Natural killer cell (primary cell): ENCODE results near the gene DMRT1. TPM values are rescaled to one million over a fixed set of nuclear protein-coding genes. Genes with fewer than 3 reads are reported as not detected.
"Not testable (repeated sequence)": the region's sequence is repeated elsewhere in the genome, so short reads cannot be mapped to it uniquely, and the experiment has no call there.

Source experiments
- ATAC-seq, 3 donors: fragments of 150-1000 bp in 2 of 3; fragments of 200-7000 bp in 1 of 3; cut with Tn5 transposase; 1 replicate in 1 of 3; 2 replicates in 2 of 3; pipeline ENCODE4 v1.10.0; 2021; ENCODE audit warnings: mild to moderate bottlenecking in 2 of 3, moderate library complexity in 2 of 3
- DNase-seq, 2 donors: peaks; one replicate each; pipeline versions ENCODE4 v3.0.0 to v3.0.0-alpha.2; 2013 to 2021; ENCODE audit warnings: mixed read lengths in 1 of 2
- H3K27ac ChIP-seq: one replicate; pipeline ENCODE4 v1.5.1; 2013; ENCODE audit warnings: mild to moderate bottlenecking, low read length
- H3K27me3 ChIP-seq: one replicate; pipeline ENCODE4 v1.6.1; 2013; ENCODE audit warnings: low read length; ENCODE audit not compliant: control insufficient read depth, insufficient read depth
- H3K36me3 ChIP-seq: one replicate; pipeline ENCODE4 v1.6.1; 2013; ENCODE audit warnings: low read length; ENCODE audit not compliant: control insufficient read depth, insufficient read depth
- H3K4me1 ChIP-seq: one replicate; pipeline ENCODE4 v1.6.1; 2013; ENCODE audit warnings: low read length; ENCODE audit not compliant: control insufficient read depth, insufficient read depth
- H3K4me3 ChIP-seq: one replicate; pipeline ENCODE4 v1.5.1; 2013; ENCODE audit warnings: low read length
- H3K9me3 ChIP-seq: one replicate; pipeline ENCODE4 v1.6.1; 2013; ENCODE audit warnings: low read length; ENCODE audit not compliant: control insufficient read depth, insufficient read depth
- H3K27ac Mint-ChIP-seq, 2 donors: one replicate each; pipeline ENCODE4 v1.8.0; 2022; ENCODE audit warnings: mild to moderate bottlenecking in 2 of 2, mixed read lengths in 2 of 2, moderate library complexity in 1 of 2
- H3K27me3 Mint-ChIP-seq, 2 donors: one replicate each; pipeline ENCODE4 v1.8.0; 2022; ENCODE audit warnings: low read depth in 2 of 2, mixed read lengths in 2 of 2
- H3K36me3 Mint-ChIP-seq: one replicate; pipeline ENCODE4 v1.8.0; 2022; ENCODE audit warnings: mixed read lengths
- H3K4me1 Mint-ChIP-seq, 2 donors: one replicate each; pipeline ENCODE4 v1.8.0; 2022; ENCODE audit warnings: mixed read lengths in 2 of 2
- H3K4me3 Mint-ChIP-seq: one replicate; pipeline ENCODE4 v1.8.0; 2022; ENCODE audit warnings: mild to moderate bottlenecking, moderate library complexity, mixed read lengths
- H3K9me3 Mint-ChIP-seq, 2 donors: one replicate each; pipeline ENCODE4 v1.8.0; 2022; ENCODE audit warnings: mixed read lengths in 2 of 2
- CTCF ChIP-seq: fragments of 200-600 bp; IDR thresholded peaks from one replicate; pipeline ENCODE4 v1.8.0; 2022; ENCODE audit warnings: antibody characterized with exemption
- WGBS: methylation state at CpG from one replicate; pipeline ENCODE4 v1.1.7; 2013; ENCODE audit warnings: missing lambda C conversion rate; ENCODE audit not compliant: insufficient coverage; 5-methylcytosine and 5-hydroxymethylcytosine counted together
- intact Hi-C: fragments of 100-400 bp; cut with micrococcal nuclease; formaldehyde crosslinking; loops from one replicate; pipeline ENCODE4 v1.14.2; 2022
- total RNA-seq, 4 donors: library from RNA; stranded (reverse); fragments of 120-200 nt in 1 of 4; gene quantifications; one replicate each; pipeline versions ENCODE4 v1.2.3 to v1.2.4, GENCODE V29; 2013 to 2022

The DMRT1 gene
- total RNA-seq, 3 donors from 2014 or later (not counting 1 experiment from before 2014, with no cell fraction given): not detected

GRCh38 chr9:849431-849830, 7.9 kb downstream of the DMRT1 start:
- Histone ChIP-seq H3K4me3 (no peak overlapping the region), H3K27ac (no peak overlapping the region), H3K4me1 (no peaks in the 10 kb centered on the region), H3K27me3 (peaks cover 16% of the 10 kb centered on the region), H3K36me3 (no peaks in the 10 kb centered on the region), H3K9me3 (no peaks in the 10 kb centered on the region)
- peaks cover 23 to 33% of the 10 kb centered on the region in 2 donors for H3K27me3 Mint-ChIP-seq
- no peak overlapping the region for H3K4me3 Mint-ChIP-seq
- no peaks in the 10 kb centered on the region for H3K4me1 Mint-ChIP-seq
- H3K36me3 Mint-ChIP-seq: no peaks in the 10 kb centered on the region
- no peaks in the 10 kb centered on the region for H3K9me3 Mint-ChIP-seq
- intact Hi-C loops: no loop called here
- H3K27ac Mint-ChIP-seq: no peak overlapping the region
- DNase-seq (no peak), ATAC-seq (no peak)
- TF ChIP-seq CTCF: no peak
- WGBS: 69% methylated on average over 5 of the region's 5 CpGs

- 65% methylated on average over 4 of the region's 4 CpGs for WGBS
- no peaks in the 10 kb centered on the region for H3K9me3 ChIP-seq
- H3K27ac Mint-ChIP-seq: no peak overlapping the region
Observed at GRCh38 chr9:852539-852938, 11.0 kb downstream of the DMRT1 start.

GRCh38 chr9:859251-859650, 17.8 kb downstream of the DMRT1 start:
- Histone ChIP-seq H3K27ac (no peak overlapping the region), H3K9me3 (no peaks in the 10 kb centered on the region), H3K4me1 (no peaks in the 10 kb centered on the region), H3K4me3 (no peak overlapping the region), H3K36me3 (no peaks in the 10 kb centered on the region), H3K27me3 (peaks cover 4% of the 10 kb centered on the region)
- Mint-ChIP-seq H3K36me3 (no peaks in the 10 kb centered on the region), H3K27ac (no peak overlapping the region), H3K4me3 (no peak overlapping the region), H3K27me3 (peaks cover 10 to 14% of the 10 kb centered on the region in 2 donors), H3K4me1 (no peaks in the 10 kb centered on the region), H3K9me3 (no peaks in the 10 kb centered on the region)
- no peak for ATAC-seq
- 44% methylated on average over 4 of the region's 6 CpGs for WGBS
- TF ChIP-seq CTCF: no peak
- no peak for DNase-seq
- intact Hi-C loops: no loop called here

More at GRCh38 chr9:852539-852938, 11.0 kb downstream of the DMRT1 start:
- peaks cover 2% of the 10 kb centered on the region for H3K27me3 ChIP-seq
- no peak overlapping the region for H3K27ac ChIP-seq
- Mint-ChIP-seq H3K4me3 (no peak overlapping the region), H3K4me1 (no peaks in the 10 kb centered on the region), H3K36me3 (no peaks in the 10 kb centered on the region), H3K27me3 (peaks cover 8 to 10% of the 10 kb centered on the region in 2 donors), H3K9me3 (no peaks in the 10 kb centered on the region)
- no peak for ATAC-seq
- no peaks in the 10 kb centered on the region for H3K4me1 ChIP-seq
- DNase-seq: no peak
- H3K4me3 ChIP-seq: no peak overlapping the region
- no peak for TF ChIP-seq CTCF
- intact Hi-C loops: no loop called here
- no peaks in the 10 kb centered on the region for H3K36me3 ChIP-seq

- TF ChIP-seq CTCF: no peak
- Histone ChIP-seq H3K9me3 (no peaks in the 10 kb centered on the region), H3K4me3 (no peak overlapping the region), H3K36me3 (no peaks in the 10 kb centered on the region), H3K4me1 (no peaks in the 10 kb centered on the region), H3K27me3 (peaks cover 4% of the 10 kb centered on the region), H3K27ac (no peak overlapping the region)
- Mint-ChIP-seq H3K27ac (no peak overlapping the region), H3K27me3 (peaks cover 10 to 14% of the 10 kb centered on the region in 2 donors), H3K4me3 (no peak overlapping the region), H3K9me3 (no peaks in the 10 kb centered on the region), H3K4me1 (no peaks in the 10 kb centered on the region), H3K36me3 (no peaks in the 10 kb centered on the region)
- ATAC-seq (no peak), DNase-seq (no peak)
- 90% methylated on average over 3 of the region's 4 CpGs for WGBS
- intact Hi-C loops: no loop called here
Observed at GRCh38 chr9:860706-861105, 19.2 kb downstream of the DMRT1 start.

- ATAC-seq, H3K27me3 ChIP-seq, H3K4me3 ChIP-seq, H3K36me3 Mint-ChIP-seq, H3K4me1 ChIP-seq, H3K36me3 ChIP-seq, H3K9me3 Mint-ChIP-seq, DNase-seq, H3K4me1 Mint-ChIP-seq, intact Hi-C loops, H3K27ac ChIP-seq, H3K9me3 ChIP-seq, H3K27ac Mint-ChIP-seq, H3K4me3 Mint-ChIP-seq: not testable (repeated sequence)
- H3K27me3 Mint-ChIP-seq: peaks cover 14 to 15% of the 10 kb centered on the region in 2 donors
- WGBS: 96% methylated on average over 21 of the region's 30 CpGs
Observed at GRCh38 chr9:861525-861924, 20.0 kb downstream of the DMRT1 start.
